Panc1 (cell line): ENCODE data around the gene TBCK. TPM values are rescaled to one million over a fixed set of nuclear protein-coding genes. Genes with fewer than 3 reads are reported as not detected.

Source experiments
- ATAC-seq: fragments of 200-7000 bp; cut with Tn5 transposase; 2 replicates; pipeline ENCODE4 v1.9.1; 2020; ENCODE audit warnings: mild to moderate bottlenecking, moderate library complexity
- BruUV-seq: library from RNA; stranded (reverse); fragments of 400-500 nt; replicated peaks from 2 replicates; lab custom pipeline; 2021; lab: Mats Ljungman, UMichigan
- CTCF ChIA-PET: fragments of 300-600 bp; sonication (Branson Sonifier 250); formaldehyde crosslinking; loops from one replicate; lab custom pipeline; 2022; ENCODE audit warnings: antibody characterized with exemption; lab: Charles Lee
- POLR2A ChIA-PET: fragments of 300-600 bp; sonication (Branson Sonifier 250); formaldehyde crosslinking; loops from one replicate; lab custom pipeline; 2022; ENCODE audit warnings: antibody characterized with exemption; lab: Charles Lee
- DNase-seq: peaks from one replicate; pipeline ENCODE4 v3.0.0-alpha.2; 2010; ENCODE audit warnings: low read depth, low spot score
- H3K27ac ChIP-seq: 2 replicates; pipeline ENCODE4 v1.5.1; 2011; ENCODE audit warnings: mild to moderate bottlenecking, low read length, inconsistent platforms
- H3K27me3 ChIP-seq: fragments of 200-500 bp; sonication (Bioruptor generic); 2 replicates; pipeline ENCODE4 v1.6.0; 2014; ENCODE audit warnings: low read length, inconsistent platforms; ENCODE audit not compliant: control insufficient read depth, insufficient read depth
- H3K36me3 ChIP-seq: fragments of 200-500 bp; sonication (Bioruptor generic); 2 replicates; pipeline ENCODE4 v1.5.1; 2014; ENCODE audit warnings: inconsistent platforms, mild to moderate bottlenecking, low read length, moderate library complexity; ENCODE audit not compliant: control insufficient read depth, insufficient read depth
- H3K4me1 ChIP-seq: 2 replicates; pipeline ENCODE4 v1.5.1; 2011; ENCODE audit warnings: inconsistent platforms, mild to moderate bottlenecking, low read length, moderate library complexity; ENCODE audit not compliant: control insufficient read depth, insufficient read depth
- H3K4me3 ChIP-seq, 2 experiments: 2 replicates each; pipeline ENCODE4 v1.5.1; 2011 to 2012; ENCODE audit warnings: low read depth in 2 of 2, low read length in 2 of 2, mild to moderate bottlenecking in 2 of 2, inconsistent platforms in 1 of 2, moderate library complexity in 1 of 2
- H3K9me3 ChIP-seq: fragments of 200-500 bp; sonication (Bioruptor generic); 2 replicates; pipeline ENCODE4 v1.5.1; 2014; ENCODE audit warnings: low read depth, mild to moderate bottlenecking, inconsistent platforms, low read length, moderate library complexity; ENCODE audit not compliant: control insufficient read depth, insufficient read depth
- POLR2AphosphoS5 ChIP-seq: IDR thresholded peaks from 2 replicates; pipeline ENCODE4 v1.6.1; 2012; ENCODE audit warnings: mild to moderate bottlenecking, low read depth, low read length, moderate library complexity
- SIN3A ChIP-seq: IDR thresholded peaks from 2 replicates; pipeline ENCODE4 v1.6.1; 2012; ENCODE audit warnings: low read depth, mild to moderate bottlenecking, low read length, moderate library complexity, borderline replicate concordance; ENCODE audit not compliant: insufficient read depth
- TCF7L2 ChIP-seq: IDR thresholded peaks from 2 replicates; pipeline ENCODE4 v1.6.1; 2011; ENCODE audit warnings: mild to moderate bottlenecking, low read depth, low read length, inconsistent platforms
- in situ Hi-C: cut with HindIII; loops from 2 replicates; pipeline ENCODE4 v1.10.0; 2016; ENCODE audit warnings: low sequenced_read_pairs, low pct_unique_long_range_greater_than_20kb
- intact Hi-C: fragments of 100-400 bp; cut with micrococcal nuclease; formaldehyde crosslinking; loops from one replicate; pipeline ENCODE4 v1.10.0; 2022; ENCODE audit not compliant: unreplicated experiment
- total RNA-seq: library from RNA; stranded (reverse); gene quantifications from one replicate; pipeline ENCODE4 v1.2.1, GENCODE V29; 2021; ENCODE audit not compliant: unreplicated experiment
- TF ChIP-seq, protein P1 (sequence below): fragments of 450-650 bp; IDR thresholded peaks from 2 replicates; pipeline ENCODE4 v1.5.1; 2017; ENCODE audit warnings: mild to moderate bottlenecking
- TF ChIP-seq, protein P2 (sequence below), 2 experiments: IDR thresholded peaks; 2 replicates each; pipeline ENCODE4 v1.6.1; 2011 to 2012; ENCODE audit warnings: low read depth in 2 of 2, control low read depth in 1 of 2, low read length in 1 of 2, mild to moderate bottlenecking in 1 of 2, moderate library complexity in 1 of 2; ENCODE audit not compliant: insufficient read depth in 1 of 2

The TBCK gene
- total RNA-seq, 1 experiment from 2014 or later: 15.1 TPM

DNA sequence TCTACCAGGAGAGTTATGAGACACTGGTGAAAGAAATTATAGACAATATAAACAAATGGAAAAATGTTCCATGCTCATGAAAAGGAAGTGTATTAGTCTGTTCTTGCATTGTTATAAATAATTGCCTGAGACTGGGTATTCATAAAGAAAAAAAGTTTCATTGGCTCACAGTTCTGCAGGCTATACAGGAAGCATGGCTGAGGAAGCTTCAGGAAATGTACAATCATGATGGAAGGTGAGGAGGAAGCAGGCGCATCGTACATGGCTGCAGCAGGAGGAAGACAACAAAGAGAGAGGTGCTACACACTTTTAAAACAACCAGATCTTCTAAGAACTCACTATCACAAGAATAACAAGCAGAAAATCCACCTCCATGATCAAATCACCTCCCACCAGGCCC lies 236.4 kb downstream of the TBCK start:
- ChIA-PET CTCF (no interaction called here), POLR2A (no interaction called here)
- Histone ChIP-seq H3K27me3 (no peaks in the 10 kb centered on the region), H3K36me3 (no peaks in the 10 kb centered on the region), H3K4me3 (no peak overlapping the region), H3K27ac (no peak overlapping the region), H3K9me3 (no peaks in the 10 kb centered on the region), H3K4me1 (no peaks in the 10 kb centered on the region)
- DNase-seq (no peak), ATAC-seq (no peak)
- in situ Hi-C loops: no loop called here
- TF ChIP-seq SIN3A (no peak), POLR2AphosphoS5 (no peak), TCF7L2 (no peak)
- TF ChIP-seq, protein P1, sequence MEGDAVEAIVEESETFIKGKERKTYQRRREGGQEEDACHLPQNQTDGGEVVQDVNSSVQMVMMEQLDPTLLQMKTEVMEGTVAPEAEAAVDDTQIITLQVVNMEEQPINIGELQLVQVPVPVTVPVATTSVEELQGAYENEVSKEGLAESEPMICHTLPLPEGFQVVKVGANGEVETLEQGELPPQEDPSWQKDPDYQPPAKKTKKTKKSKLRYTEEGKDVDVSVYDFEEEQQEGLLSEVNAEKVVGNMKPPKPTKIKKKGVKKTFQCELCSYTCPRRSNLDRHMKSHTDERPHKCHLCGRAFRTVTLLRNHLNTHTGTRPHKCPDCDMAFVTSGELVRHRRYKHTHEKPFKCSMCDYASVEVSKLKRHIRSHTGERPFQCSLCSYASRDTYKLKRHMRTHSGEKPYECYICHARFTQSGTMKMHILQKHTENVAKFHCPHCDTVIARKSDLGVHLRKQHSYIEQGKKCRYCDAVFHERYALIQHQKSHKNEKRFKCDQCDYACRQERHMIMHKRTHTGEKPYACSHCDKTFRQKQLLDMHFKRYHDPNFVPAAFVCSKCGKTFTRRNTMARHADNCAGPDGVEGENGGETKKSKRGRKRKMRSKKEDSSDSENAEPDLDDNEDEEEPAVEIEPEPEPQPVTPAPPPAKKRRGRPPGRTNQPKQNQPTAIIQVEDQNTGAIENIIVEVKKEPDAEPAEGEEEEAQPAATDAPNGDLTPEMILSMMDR: no peak
- TF ChIP-seq, protein P2, sequence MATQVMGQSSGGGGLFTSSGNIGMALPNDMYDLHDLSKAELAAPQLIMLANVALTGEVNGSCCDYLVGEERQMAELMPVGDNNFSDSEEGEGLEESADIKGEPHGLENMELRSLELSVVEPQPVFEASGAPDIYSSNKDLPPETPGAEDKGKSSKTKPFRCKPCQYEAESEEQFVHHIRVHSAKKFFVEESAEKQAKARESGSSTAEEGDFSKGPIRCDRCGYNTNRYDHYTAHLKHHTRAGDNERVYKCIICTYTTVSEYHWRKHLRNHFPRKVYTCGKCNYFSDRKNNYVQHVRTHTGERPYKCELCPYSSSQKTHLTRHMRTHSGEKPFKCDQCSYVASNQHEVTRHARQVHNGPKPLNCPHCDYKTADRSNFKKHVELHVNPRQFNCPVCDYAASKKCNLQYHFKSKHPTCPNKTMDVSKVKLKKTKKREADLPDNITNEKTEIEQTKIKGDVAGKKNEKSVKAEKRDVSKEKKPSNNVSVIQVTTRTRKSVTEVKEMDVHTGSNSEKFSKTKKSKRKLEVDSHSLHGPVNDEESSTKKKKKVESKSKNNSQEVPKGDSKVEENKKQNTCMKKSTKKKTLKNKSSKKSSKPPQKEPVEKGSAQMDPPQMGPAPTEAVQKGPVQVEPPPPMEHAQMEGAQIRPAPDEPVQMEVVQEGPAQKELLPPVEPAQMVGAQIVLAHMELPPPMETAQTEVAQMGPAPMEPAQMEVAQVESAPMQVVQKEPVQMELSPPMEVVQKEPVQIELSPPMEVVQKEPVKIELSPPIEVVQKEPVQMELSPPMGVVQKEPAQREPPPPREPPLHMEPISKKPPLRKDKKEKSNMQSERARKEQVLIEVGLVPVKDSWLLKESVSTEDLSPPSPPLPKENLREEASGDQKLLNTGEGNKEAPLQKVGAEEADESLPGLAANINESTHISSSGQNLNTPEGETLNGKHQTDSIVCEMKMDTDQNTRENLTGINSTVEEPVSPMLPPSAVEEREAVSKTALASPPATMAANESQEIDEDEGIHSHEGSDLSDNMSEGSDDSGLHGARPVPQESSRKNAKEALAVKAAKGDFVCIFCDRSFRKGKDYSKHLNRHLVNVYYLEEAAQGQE (IDR thresholded peaks at IDR 0.05; ENCODE audit: insufficient read depth in 1 of 2, low read depth in 2 of 2, low read length in 1 of 2): no peak
- no TSS peak for BruUV-seq
- intact Hi-C loops: no loop called here

DNA sequence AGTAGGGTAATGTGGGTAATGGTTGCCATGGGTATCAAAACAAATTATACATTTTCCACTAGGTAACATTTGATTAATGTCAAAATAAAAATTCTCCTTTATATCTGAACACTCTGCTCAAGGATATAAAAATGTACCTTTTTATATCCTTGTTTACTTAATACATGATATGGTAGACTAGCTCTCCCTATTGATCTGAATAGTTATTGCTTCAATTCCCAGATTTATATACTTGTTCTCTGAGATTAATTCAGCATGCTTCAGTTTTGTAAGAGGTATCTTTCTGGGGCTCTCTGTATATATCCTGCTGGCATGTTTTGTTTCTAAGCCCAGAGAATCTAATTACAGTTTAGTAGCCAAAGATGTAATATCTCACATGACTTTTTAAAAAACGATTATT lies 251.0 kb downstream of the TBCK start:
- TF ChIP-seq POLR2AphosphoS5: no peak
- TF ChIP-seq, protein P2 (IDR thresholded peaks at IDR 0.05; ENCODE audit: insufficient read depth in 1 of 2, low read depth in 2 of 2, low read length in 1 of 2): no peak
- intact Hi-C loops: no loop called here
- ATAC-seq: no peak
- CTCF ChIA-PET: no interaction called here
- Histone ChIP-seq H3K36me3 (no peaks in the 10 kb centered on the region), H3K4me1 (no peaks in the 10 kb centered on the region), H3K9me3 (no peaks in the 10 kb centered on the region), H3K4me3 (no peak overlapping the region), H3K27me3 (no peaks in the 10 kb centered on the region), H3K27ac (no peak overlapping the region)
- DNase-seq: no peak
- POLR2A ChIA-PET: no interaction called here
- in situ Hi-C loops: no loop called here
- no TSS peak for BruUV-seq
